MM.1S (cell line): ENCODE measurements around the gene AURKB.

Experiments used
- CTCF ChIP-seq: fragments of 300-600 bp; sonication (generic); IDR thresholded peaks from 2 replicates; pipeline ENCODE4 v1.5.1; 2016; ENCODE audit warnings: antibody characterized with exemption, low read length, mixed read lengths
- EZH2 ChIP-seq: fragments of 300-600 bp; sonication (generic); optimal IDR thresholded peaks from 2 replicates; pipeline ENCODE3; 2017; ENCODE audit warnings: low read depth, mild to moderate bottlenecking, antibody characterized with exemption, low read length, mixed read lengths
- EZH2phosphoT487 ChIP-seq: fragments of 300-600 bp; sonication (generic); IDR thresholded peaks from 2 replicates; pipeline ENCODE4 v1.6.1; 2018; ENCODE audit warnings: antibody characterized with exemption, low read length

GRCh38 chr17:8166731-8167130, 43.6 kb downstream of the AURKB start:
- TF ChIP-seq CTCF (no peak), EZH2phosphoT487 (no peak), EZH2 (no peak)
